GM21717 (cell line): ENCODE data around the gene HPS5.
"Not testable (repeated sequence)": the region's sequence is repeated elsewhere in the genome, so short reads cannot be mapped to it uniquely, and the experiment has no call there.

Experiments used
- ATAC-seq: cut with Tn5 transposase; IDR thresholded peaks from one replicate; pipeline ENCODE4 v1.9.1; 2021; ENCODE audit warnings: mild to moderate bottlenecking, moderate library complexity; ENCODE audit not compliant: unreplicated experiment

HPS5 gene

DNA sequence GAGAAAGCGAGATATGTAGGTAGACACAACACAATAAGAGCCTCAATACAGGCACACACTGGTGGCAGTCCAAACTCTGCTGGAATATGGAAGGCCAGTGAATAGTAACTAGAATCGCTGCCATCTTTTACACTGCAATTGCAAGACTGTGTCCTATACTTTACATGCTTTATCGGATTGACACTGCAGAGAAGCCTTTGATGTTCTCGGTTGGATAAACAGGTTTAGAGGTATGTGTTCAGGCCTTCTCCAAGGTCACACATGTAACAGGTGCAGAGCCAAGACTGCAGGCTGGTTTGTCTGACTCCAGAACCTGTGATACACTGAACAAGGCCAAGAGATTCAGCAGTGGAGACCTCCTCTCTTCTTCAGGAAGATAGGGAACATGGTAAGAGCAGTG, 50.7 kb downstream of the HPS5 start:
- no peak for ATAC-seq

DNA sequence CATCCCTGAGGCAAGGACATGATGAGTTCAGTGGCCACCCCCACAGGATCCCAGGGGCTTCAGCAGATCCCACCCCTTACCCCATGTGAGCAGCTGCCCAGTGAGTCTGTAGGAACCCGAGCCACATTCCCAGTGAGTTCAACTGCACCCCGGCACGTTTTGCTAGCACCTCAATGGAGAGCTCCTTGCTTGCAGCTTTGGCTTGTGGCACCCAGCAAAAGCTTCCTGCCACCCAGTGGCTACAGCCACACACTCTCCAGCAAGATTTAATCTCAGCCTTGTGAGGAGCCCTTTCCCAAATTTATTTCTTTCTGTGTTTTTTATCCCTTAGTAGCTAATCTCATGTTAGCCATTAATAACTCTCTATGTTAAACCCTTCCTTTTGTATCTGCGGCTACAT, 51.8 kb downstream of the HPS5 start:
- ATAC-seq: no peak

DNA sequence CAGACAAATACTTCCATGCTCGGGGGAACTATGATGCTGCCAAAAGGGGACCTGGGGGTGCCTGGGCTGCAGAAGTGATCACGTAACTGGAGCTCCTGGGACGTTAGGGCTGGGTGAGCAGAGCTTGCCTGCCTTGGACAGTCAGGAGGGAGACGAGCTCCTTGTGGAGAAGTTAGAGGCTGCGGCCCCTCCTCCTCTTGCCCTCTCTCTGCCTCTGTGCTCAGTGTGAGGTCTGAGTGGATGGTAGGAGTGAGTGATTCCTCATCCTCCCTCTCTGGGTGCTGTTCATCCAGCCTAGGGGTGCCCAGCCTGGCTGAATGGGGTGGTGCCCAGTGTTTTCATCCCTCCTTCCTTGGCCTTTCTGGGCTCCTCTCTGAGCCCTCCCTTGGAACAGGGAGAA, 52.7 kb downstream of the HPS5 start:
- ATAC-seq: not testable (repeated sequence)

DNA sequence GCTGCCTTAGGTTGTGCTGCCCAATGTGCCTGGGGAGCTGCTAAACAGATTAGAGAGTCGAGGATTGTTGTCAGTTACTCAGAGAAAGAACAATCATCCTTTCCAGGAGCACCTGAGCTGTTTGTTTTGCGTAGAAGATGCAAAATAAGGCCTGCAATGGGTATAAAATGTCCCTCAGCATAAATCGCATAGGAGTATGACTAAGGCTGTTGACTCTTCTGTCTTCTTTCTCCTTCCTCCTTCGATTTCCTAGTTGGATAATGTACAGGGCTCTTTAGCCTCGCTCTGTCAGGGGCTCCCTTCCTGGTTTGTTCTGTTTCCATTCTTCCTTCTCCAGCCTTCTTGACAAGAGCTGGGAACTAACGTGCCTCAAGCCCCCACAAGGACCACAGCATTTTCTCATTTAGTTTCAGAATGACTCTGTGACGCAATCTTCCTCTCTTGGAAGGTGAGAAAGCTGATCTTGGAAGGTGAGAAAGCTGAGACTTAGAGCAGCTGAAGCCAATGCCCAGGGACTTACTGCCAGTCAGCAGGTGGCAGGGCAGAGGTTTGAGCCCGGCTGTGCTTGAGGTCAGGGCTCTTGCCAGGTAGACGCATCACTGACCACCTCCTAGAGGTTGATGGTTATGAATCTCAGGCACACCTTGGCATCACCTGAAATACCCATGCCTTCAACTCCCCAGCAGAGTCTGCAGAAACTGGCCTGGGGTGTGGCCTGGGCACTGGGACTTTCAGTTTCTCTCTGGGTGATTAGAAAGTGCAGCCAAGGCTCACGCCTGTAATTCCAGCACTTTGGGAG, 54.4 kb downstream of the HPS5 start:
- peak; percentile 65 for ATAC-seq

- no peak for ATAC-seq
Measured at GRCh38 chr11:18265949-18266348, 56.0 kb downstream of the HPS5 start, which contains the start of gene SAA1. SAA1 (plus strand) TSS chr11:18266264; CDS start chr11:18266888, 624 bp downstream.

GRCh38 chr11:18264677-18265555, 57.0 kb downstream of the HPS5 start:
- no peak for ATAC-seq

- ATAC-seq: peak; percentile 41
Measured at GRCh38 chr11:18264035-18264434, 57.9 kb downstream of the HPS5 start.

- not testable (repeated sequence) for ATAC-seq
Measured at GRCh38 chr11:18262681-18263350, 59.1 kb downstream of the HPS5 start.

- ATAC-seq: no peak
Measured at GRCh38 chr11:18261721-18262120, 60.2 kb downstream of the HPS5 start.

DNA sequence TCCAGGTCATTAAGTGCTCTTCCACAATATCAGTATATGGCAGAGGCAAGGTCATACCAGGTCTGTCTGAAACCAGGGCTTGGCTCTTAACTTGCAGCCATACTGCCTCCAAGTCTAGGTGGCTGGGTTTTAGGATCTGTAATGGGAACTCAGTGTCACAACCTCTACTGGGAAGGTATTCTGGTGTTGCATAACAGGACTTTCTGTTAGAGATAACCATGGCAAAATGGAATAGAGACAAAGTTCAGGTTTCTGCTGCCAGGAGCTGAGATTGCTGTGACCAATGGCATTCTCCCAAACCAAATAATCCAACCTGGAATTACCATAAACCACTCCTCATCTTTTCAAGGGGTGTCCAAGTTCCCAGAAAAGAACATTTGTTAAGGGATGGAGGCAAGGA, 62.7 kb downstream of the HPS5 start:
- no peak for ATAC-seq

DNA sequence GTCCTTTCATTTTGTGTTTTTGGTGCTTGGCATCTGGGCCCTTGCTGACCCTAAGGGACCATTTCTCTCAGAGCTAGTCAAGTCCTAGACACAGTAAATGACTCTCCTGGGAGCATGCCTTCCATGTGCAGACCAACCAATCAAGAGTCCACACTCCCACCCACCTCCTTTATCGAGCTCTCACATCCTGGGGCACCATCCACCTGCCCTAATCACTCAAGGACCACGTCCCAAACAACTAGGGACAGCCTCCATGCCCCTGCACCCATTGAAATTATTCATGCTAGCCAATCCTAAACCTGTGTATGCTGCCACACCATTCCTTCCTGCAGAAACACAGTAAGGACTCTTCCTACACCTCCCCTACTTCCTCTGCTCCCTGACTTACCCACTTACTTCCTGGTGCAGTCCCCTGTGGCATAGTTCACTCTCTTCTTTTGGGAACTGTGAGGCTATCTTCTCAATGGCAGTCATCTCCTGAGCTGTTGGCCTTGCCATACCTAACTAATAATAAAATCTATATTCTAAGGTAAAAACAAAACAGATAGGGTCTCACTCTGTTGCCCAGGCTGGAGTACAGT, 67.1 kb downstream of the HPS5 start:
- ATAC-seq: no peak

DNA sequence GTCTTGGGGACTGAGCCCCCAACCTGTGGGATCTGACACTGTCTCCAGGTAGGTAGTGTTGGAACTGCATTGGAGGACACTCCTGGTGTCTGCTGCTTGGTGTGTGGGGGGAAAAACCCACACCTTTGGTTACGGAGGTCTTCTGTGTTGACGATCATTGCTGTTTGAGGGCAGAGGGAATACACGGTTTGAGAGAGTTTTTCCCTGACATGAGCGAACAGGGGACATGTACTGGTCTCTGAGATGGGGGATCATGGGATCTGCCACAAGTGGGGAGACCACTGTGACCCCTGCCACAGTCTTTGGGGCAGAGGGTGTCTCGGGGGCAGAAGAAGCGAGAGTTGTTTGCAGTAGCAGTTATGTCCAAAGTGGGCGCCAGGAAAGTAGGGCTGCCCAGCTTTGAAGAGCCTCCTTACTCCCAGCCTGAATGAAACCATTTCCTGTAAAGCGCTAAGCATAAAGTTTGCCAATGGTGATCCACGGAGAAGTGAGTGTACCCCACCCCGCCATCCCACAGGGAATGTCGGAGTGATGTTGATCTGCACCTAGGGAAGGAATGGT, 68.1 kb downstream of the HPS5 start:
- no peak for ATAC-seq

DNA sequence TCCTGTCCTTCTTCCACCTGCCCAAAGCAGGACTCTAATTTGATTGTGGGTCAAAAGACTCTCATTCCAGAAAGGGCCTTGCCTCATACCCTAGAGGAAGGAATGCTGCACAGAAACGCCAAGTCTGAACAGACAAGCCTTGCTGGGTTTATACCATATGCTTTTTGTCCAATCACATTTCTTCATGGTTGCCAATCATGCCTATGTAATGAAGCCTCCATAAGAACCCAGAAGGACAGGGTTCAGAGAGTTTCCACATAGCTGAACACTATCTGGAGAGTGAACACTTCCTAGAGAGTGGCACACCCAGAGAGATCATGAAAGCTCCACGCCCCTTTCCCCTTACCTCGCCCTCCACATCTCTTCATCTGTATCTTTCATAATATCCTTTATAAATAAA, 68.7 kb downstream of the HPS5 start:
- no peak for ATAC-seq

- ATAC-seq: no peak
Measured at GRCh38 chr11:18248561-18248960, 73.4 kb downstream of the HPS5 start, which contains the start of gene SAA2. SAA2 (minus strand) TSS chr11:18248668; CDS start chr11:18248011, 657 bp downstream.

DNA sequence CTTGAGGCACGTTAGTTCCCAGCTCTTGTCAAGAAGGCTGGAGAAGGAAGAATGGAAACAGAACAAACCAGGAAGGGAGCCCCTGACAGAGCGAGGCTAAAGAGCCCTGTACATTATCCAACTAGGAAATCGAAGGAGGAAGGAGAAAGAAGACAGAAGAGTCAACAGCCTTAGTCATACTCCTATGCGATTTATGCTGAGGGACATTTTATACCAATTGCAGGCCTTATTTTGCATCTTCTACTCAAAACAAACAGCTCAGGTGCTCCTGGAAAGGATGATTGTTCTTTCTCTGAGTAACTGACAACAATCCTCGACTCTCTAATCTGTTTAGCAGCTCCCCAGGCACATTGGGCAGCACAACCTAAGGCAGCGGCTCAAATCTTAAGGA, 74.8 kb downstream of the HPS5 start:
- peak; percentile 13 for ATAC-seq

DNA sequence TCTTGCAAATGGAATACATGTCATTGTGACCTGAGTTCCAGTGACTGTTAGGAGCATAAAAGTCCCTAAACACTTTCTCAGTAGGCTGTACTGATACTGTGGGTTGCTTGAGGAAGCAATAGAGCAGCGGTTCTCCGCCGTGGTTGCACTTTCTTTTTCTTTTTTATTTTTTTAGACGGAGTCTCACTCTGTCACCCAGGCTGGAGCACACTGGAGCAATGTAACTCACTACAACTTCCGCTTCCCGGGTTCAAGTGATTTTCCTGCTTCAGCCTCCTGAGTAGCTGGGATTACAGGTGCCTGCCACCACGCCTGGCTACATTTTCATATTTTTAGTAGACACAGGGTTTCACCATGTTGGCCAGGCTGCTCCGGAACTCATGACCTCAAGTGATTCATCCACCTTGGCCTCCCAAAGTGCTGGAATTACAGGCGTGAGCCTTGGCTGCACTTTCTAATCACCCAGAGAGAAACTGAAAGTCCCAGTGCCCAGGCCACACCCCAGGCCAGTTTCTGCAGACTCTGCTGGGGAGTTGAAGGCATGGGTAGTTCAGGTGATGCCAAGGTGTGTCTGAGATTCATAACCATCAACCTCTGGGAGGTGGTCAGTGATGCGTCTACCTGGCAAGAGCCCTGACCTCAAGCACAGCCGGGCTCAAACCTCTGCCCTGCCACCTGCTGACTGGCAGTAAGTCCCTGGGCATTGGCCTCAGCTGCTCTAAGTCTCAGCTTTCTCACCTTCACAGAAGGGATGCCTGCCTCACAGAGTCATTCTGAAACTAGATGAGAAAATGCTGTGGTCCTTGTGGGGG, 75.4 kb downstream of the HPS5 start:
- ATAC-seq: peak; percentile 87

DNA sequence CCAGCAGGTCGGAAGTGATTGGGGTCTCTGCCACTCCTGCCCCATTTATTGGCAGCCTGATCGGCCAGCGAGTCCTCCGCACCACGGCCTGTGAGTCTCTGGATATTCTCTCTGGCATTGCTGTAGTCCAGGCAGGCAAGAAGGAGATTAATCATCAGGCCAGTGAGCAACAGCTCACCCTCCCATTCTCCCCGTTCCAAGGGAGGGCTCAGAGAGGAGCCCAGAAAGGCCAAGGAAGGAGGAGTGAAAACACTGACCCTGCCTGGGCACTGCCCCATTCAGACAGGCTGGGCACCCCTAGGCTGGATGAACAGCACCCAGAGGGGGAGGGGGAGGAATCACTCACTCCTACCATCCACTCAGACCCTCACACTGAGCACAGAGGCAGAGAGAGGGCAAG, 76.5 kb downstream of the HPS5 start:
- ATAC-seq: no peak

DNA sequence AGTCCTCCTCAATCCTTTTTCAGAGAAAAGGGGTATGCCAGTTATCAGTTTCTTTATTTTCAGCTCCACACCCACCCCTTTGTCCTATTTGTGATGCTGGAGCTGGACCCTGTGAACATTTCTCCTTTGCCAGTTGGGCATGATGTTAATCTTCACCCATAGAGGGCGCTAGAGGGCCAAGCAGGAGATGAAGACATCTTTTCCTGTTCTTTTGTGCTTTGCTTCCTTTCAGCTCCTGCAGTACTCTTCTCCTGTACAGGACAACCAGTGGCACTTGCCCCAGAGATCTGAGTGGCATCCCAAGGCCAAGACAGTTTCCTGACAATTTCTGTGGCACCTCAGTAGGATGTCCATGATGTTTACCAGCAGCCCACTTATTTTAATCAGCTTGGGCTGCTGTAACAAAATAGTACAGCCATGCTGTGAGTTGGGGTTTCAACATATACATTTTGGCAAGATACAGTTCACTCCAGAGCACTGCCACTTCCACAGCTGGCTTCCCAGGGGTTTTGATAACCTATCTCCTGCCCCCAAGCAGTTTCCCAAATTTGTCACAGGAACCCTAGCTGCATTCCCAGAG, 78.1 kb downstream of the HPS5 start:
- ATAC-seq: no peak

DNA sequence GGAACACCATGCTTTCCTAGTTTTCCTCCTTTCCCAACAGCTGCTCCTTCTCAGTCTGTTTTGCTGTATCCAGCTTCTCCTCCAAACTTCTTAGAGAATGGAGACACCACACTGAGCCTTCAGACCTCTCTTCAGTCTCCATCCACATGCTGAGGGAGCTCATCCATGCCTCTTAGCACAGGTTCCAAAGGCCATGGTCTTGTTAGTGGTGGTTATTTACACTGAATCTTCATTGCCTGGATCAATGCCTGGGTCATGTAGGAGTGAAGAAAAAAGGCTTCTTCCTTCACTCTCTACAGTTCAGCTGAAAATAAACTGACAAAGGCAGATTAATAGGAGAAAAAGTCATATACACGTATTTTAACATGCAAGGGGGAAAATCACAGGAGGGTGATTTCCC, 82.3 kb downstream of the HPS5 start:
- ATAC-seq: no peak
